ENCODE results near the gene ARHGEF9.
"Not testable (repeated sequence)": the region's sequence is repeated elsewhere in the genome, so short reads cannot be mapped to it uniquely, and the experiment has no call there.

Gene ARHGEF9

GRCh38 chrX:63657821-63658220, 127.2 kb downstream of the ARHGEF9 start:
- Histone ChIP-seq H3K4me3 (IDR thresholded peaks at IDR 0.05; ENCODE audit: insufficient read depth, low read depth, low read length) (no peak overlapping the region), H3K27me3 (ENCODE audit: insufficient read depth, low read depth) (no peaks in the 10 kb centered on the region), H4K20me1 (ENCODE audit: insufficient read depth) (no peaks in the 10 kb centered on the region), H3K79me2 (ENCODE audit: insufficient read depth, low read depth) (no peaks in the 10 kb centered on the region), H3K36me3 (ENCODE audit: insufficient read depth) (no peaks in the 10 kb centered on the region), H3K4me2 (no peak overlapping the region), H2AFZ (ENCODE audit: low read depth) (no peak overlapping the region), H3K4me1 (ENCODE audit: low read depth, poor library complexity, severe bottlenecking) (no peaks in the 10 kb centered on the region), H3K9ac (no peak overlapping the region), H3K27ac (no peak overlapping the region)
- no peak for TF ChIP-seq CTCF (conservative IDR thresholded peaks at IDR 0.05; ENCODE audit: low read depth, low read length)

GRCh38 chrX:63656871-63657580, 128.0 kb downstream of the ARHGEF9 start:
- TF ChIP-seq CTCF (conservative IDR thresholded peaks at IDR 0.05; ENCODE audit: low read depth, low read length), result no peak
- no peak overlapping the region for H3K4me3 ChIP-seq (IDR thresholded peaks at IDR 0.05; ENCODE audit: insufficient read depth, low read depth, low read length)
- no peaks in the 10 kb centered on the region for H3K27me3 ChIP-seq (ENCODE audit: insufficient read depth, low read depth)
- no peak overlapping the region for H2AFZ ChIP-seq (ENCODE audit: low read depth)
- H3K9ac ChIP-seq, result no peak overlapping the region
- no peaks in the 10 kb centered on the region for H3K4me1 ChIP-seq (ENCODE audit: low read depth, poor library complexity, severe bottlenecking)
- H3K79me2 ChIP-seq (ENCODE audit: insufficient read depth, low read depth), result no peaks in the 10 kb centered on the region
- no peak overlapping the region for H3K27ac ChIP-seq
- H4K20me1 ChIP-seq (ENCODE audit: insufficient read depth), result no peaks in the 10 kb centered on the region
- H3K36me3 ChIP-seq (ENCODE audit: insufficient read depth), result no peaks in the 10 kb centered on the region
- no peak overlapping the region for H3K4me2 ChIP-seq

GRCh38 chrX:63652086-63652765, 132.8 kb downstream of the ARHGEF9 start:
- Histone ChIP-seq H3K9ac (no peak overlapping the region), H3K27me3 (ENCODE audit: insufficient read depth, low read depth) (no peaks in the 10 kb centered on the region), H4K20me1 (ENCODE audit: insufficient read depth) (no peaks in the 10 kb centered on the region), H3K4me1 (ENCODE audit: low read depth, poor library complexity, severe bottlenecking) (no peaks in the 10 kb centered on the region), H3K79me2 (ENCODE audit: insufficient read depth, low read depth) (no peaks in the 10 kb centered on the region), H2AFZ (ENCODE audit: low read depth) (no peak overlapping the region), H3K4me2 (no peak overlapping the region), H3K36me3 (ENCODE audit: insufficient read depth) (no peaks in the 10 kb centered on the region), H3K27ac (no peak overlapping the region), H3K4me3 (IDR thresholded peaks at IDR 0.05; ENCODE audit: insufficient read depth, low read depth, low read length) (no peak overlapping the region)
- TF ChIP-seq CTCF (conservative IDR thresholded peaks at IDR 0.05; ENCODE audit: low read depth, low read length), result no peak

- not testable (repeated sequence) for H3K36me3 ChIP-seq (ENCODE audit: insufficient read depth); H3K27me3 ChIP-seq (ENCODE audit: insufficient read depth, low read depth); H4K20me1 ChIP-seq (ENCODE audit: insufficient read depth); H3K9ac ChIP-seq; H3K4me2 ChIP-seq; H3K4me1 ChIP-seq (ENCODE audit: low read depth, poor library complexity, severe bottlenecking); H3K79me2 ChIP-seq (ENCODE audit: insufficient read depth, low read depth); H2AFZ ChIP-seq (ENCODE audit: low read depth); H3K27ac ChIP-seq; H3K4me3 ChIP-seq (IDR thresholded peaks at IDR 0.05; ENCODE audit: insufficient read depth, low read depth, low read length)
Observed at GRCh38 chrX:63645748-63646147, 139.3 kb downstream of the ARHGEF9 start.

- no peak overlapping the region for H2AFZ ChIP-seq (ENCODE audit: low read depth)
- H4K20me1 ChIP-seq (ENCODE audit: insufficient read depth), result no peaks in the 10 kb centered on the region
- no peak for TF ChIP-seq CTCF (conservative IDR thresholded peaks at IDR 0.05; ENCODE audit: low read depth, low read length)
- H3K4me3 ChIP-seq (IDR thresholded peaks at IDR 0.05; ENCODE audit: insufficient read depth, low read depth, low read length), result no peak overlapping the region
- H3K36me3 ChIP-seq (ENCODE audit: insufficient read depth), result no peaks in the 10 kb centered on the region
- H3K27me3 ChIP-seq (ENCODE audit: insufficient read depth, low read depth), result no peaks in the 10 kb centered on the region
- no peaks in the 10 kb centered on the region for H3K4me1 ChIP-seq (ENCODE audit: low read depth, poor library complexity, severe bottlenecking)
- no peak overlapping the region for H3K9ac ChIP-seq
- H3K27ac ChIP-seq, result no peak overlapping the region
- no peaks in the 10 kb centered on the region for H3K79me2 ChIP-seq (ENCODE audit: insufficient read depth, low read depth)
- no peak overlapping the region for H3K4me2 ChIP-seq
Observed at GRCh38 chrX:63635750-63636149, 149.3 kb downstream of the ARHGEF9 start.
